ENCODE data around the gene PRPF19. TPM values are rescaled to one million over a fixed set of nuclear protein-coding genes. Genes with fewer than 3 reads are reported as not detected.

Gene PRPF19
- total and polyA plus RNA-seq, 2 of the 8 experiments (the other 6 are each of a cell fraction or from before 2014, with no cell fraction given), result 107 to 141 TPM

GRCh38 chr11:60948250-60948649 is 41.9 kb upstream of the PRPF19 start (continued):
- TF ChIP-seq CTCF (IDR thresholded peaks at IDR 0.05; ENCODE audit: control extremely low read depth in 1 of 3, insufficient read depth in 1 of 3, low read depth in 1 of 3, low read length in 3 of 3) (no peak), CEBPB (IDR thresholded peaks at IDR 0.05; ENCODE audit: low read depth, low read length) (no peak), BRCA1 (IDR thresholded peaks at IDR 0.05; ENCODE audit: low read depth, low read length) (no peak), CHD7 (IDR thresholded peaks at IDR 0.05; ENCODE audit: insufficient replicate concordance, low read length) (no peak)
